A549 treated with Mapracorat at 1 μM for 4 hours (cell line): ENCODE results near the gene KRAS. TPM values are rescaled to one million over a fixed set of nuclear protein-coding genes. Genes with fewer than 3 reads are reported as not detected.

Source experiments
- total RNA-seq: library from RNA; stranded (reverse); fragments of 200-300 nt; extraction: Qiagen RNA extraction; gene quantifications from 5 replicates; pipeline ENCODE4 v1.2.3, GENCODE V29; 2022

Gene KRAS
- 10.9 to 15.7 TPM (median 14.8 TPM) in 5 replicates for total RNA-seq

DNA sequence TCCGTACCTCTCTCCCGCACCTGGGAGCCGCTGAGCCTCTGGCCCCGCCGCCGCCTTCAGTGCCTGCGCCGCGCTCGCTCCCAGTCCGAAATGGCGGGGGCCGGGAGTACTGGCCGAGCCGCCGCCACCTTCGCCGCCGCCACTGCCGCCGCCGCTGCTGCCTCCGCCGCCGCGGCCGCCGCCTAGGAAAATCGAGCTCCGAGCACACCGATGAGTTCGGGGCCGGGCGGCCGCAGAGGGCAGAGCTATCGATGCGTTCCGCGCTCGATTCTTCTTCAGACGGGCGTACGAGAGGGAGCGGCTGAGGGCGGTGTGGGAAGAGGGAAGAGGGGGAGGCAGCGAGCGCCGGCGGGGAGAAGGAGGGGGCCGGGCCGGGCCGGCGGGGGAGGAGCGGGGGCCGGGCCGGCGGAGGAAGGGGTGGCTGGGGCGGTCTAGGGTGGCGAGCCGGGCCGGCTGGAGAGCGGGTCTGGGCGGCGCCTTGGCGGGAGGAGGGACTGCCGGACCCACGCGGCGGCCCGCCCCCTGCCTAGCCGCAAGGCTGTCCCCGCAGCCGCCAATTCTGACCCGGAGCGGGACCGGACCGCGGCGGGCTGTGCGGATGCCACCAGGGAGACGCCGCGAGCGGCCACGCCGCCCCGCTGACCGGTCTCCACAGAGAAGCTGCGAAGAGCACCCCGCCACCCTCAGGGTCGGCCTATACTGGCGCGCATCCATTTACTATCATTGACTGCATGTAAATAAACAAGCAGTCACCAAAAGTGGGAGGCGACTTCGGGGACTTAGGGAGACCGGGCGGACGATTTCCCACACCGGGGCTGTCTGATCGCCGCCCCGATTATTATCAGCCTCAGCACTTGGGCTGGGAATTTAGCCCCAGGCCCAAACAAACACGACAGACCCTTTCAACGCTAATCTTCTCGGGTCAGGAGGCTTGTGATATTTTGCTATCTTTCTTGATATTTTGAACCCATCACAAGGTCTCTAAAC is at the start of gene KRAS:
Gene KRAS, minus strand, starts transcription at position 186 of the 987 bp plus-strand sequence.

DNA sequence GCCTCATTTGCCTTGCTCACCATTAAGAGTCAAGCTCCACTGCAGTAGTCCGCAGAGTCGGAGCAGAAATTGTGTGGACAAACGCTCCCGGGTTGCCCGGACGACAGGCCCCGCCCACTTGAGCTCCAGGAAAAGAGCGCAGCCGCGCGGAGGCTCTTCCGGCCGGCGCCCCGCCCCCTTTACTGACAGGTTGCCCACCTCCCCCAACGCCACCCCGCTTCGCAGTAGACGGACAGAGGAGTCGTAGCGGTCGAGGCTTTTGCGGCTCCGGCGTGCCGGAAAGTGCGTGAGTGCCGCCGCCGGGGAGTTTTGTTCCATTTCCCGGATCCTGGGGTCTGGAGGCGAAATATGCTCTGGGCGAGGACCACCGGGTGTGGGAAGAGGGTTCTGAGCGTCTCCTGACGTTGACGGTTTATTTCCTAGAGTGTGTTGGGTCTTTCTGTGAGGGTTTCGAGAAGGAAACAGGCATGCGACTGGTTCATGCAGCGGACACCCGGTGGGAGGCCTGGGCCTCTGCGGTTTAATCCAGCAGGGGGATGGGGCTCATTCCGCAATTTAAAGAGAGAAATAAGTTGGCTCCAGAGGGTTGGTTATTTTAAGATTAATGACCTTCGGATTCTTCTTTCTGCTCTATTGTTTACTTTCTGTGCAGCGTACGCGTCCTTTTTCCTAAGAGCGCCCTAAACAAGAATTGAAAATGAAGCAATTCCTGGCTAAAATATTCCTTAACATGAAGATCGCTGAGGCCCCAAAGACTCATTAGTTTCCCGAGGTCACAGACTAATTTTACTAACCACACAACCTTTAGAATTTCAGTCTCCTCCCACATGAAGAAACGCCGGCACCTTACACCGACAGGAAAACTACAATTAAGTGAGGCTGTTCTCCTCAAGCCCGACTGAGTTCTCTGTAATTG is 55.4 kb downstream of the KRAS start, which contains the start of the genes DNAI7 and ETFRF1:
Gene DNAI7, minus strand, starts transcription at position 105 of the 916 bp plus-strand sequence. Its CDS starts 82 bp downstream, at position 23.
Gene ETFRF1, plus strand, starts transcription at position 182 of the 916 bp plus-strand sequence. CDS start 8,720 bp downstream, outside the sequence.

Other genes with a start within 250 kb of the KRAS start
- 0.07 to 0.52 TPM (median 0.08 TPM) in 5 replicates for gene DNAI7, start 55.8 kb downstream of the KRAS start, total RNA-seq
- 7.2 to 11.2 TPM (median 8.8 TPM) in 5 replicates for gene ETFRF1, start 55.7 kb downstream of the KRAS start, total RNA-seq